Islet of Langerhans (tissue), 1 donor: Measurements from ENCODE around the gene ATG16L2.

ENCODE experiments used
- FAIRE-seq: peaks from one replicate; lab custom pipeline; 2011; peaks lifted over from hg19 to GRCh38; lab: Jason Lieb, UNC

The ATG16L2 gene

DNA sequence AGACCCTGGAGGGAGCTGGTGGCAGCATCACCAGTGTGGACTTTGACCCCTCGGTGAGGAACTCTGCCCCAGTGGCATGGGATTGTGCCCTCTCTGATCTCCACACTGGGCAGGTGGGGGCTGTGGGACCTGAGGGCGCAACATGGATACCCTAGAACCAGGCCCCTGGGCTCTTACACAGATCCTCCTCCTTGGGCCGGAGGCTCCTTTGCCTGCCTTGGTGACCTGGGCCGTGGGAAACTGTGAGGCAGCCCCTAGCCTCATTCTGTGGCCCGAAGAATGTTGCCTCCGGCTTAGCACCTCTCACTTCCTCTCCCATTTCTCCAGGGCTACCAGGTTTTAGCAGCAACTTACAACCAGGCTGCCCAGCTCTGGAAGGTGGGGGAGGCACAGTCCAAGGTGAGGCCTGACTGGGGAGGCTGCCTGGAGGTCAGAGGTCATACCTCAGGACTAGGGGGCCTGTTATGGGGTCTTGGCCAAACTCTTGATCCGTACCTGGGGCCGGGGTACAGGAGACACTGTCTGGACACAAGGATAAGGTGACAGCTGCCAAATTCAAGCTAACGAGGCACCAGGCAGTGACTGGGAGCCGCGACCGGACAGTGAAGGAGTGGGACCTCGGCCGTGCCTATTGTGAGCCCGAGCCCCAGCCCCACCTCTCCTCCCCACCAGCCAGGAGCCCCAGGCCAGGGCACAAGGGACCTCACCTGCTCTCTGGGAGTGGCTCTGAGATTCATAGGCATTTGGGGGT is 12.2 kb downstream of the ATG16L2 start:
- no peak for FAIRE-seq

DNA sequence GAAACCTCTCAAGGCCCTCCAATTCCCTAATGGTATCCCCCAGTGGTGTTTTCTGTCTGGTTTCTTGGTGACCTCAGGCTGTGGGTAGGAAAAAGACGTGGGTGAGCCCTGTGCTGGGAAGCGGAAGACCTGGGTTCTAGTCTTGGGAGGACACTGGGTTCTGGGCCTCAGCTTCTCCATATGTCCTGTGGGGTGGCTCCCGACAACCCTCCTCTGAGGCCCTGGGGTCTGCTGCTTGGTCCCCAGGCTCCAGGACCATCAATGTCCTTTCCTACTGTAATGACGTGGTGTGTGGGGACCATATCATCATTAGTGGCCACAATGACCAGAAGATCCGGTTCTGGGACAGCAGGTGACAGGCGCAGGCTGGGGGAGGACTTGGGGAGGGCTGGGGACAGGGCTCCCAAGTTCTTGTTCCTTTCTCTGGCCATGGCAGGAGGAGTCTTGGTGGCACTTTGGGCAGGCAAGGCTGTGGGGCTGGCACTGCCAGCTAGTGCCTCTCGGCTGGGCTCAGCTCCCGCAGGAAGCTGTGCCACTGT is 12.8 kb downstream of the ATG16L2 start:
- FAIRE-seq: no peak

DNA sequence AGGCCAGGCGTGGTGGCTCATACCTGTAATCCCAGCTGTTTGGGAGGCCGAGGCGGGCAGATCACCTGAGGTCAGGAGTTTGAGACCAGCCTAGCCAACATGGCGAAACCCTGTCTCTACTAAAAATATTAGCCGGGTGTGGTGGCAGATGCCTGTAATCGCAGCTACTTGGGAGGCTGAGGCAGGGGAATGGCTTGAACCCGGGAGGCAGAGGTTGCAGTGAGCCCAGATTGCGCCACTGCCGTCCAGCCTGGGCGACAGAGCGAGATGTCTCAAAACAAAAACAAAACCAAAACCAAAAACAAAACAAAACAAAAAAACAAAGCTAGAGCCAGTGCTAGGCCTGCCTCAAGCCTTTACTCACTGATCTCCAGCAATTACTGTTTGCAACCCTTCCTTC is 13.4 kb downstream of the ATG16L2 start:
- FAIRE-seq: peak; percentile 17

DNA sequence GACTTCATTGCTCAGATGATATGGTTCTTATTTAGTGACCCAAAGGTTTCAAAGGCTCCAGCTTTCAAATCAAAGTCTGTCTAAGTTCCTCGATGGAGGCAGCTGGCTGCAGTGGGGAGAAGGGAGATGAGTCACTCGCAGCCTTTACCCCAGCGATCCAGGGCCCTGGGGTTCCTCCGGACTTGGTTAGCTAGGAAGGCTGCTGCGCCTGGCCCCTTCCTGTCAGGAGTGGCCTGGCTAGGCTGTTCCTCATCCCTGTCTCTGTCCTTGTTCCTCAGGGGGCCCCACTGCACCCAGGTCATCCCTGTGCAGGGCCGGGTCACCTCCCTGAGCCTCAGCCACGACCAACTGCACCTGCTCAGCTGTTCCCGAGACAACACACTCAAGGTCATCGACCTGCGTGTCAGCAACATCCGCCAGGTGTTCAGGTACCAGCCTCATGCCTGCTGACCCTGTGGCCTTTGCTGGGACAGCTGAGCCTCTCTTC is 13.9 kb downstream of the ATG16L2 start:
- no peak for FAIRE-seq

DNA sequence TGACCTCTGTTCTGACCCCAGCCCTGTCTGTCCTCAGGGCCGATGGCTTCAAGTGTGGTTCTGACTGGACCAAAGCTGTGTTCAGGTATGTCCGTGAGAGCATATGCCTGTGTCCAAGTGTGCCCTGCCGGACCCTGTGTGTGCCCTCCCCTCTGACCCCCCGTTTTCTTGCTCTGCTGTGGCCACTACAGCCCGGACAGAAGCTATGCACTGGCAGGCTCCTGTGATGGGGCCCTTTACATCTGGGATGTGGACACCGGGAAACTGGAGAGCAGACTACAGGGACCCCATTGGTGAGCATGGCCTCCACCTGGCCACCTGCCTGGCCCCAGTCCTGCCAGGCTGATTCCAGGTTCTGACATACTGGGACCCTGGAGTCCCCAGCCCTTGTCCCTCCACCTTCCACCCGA is 14.5 kb downstream of the ATG16L2 start:
- no peak for FAIRE-seq

DNA sequence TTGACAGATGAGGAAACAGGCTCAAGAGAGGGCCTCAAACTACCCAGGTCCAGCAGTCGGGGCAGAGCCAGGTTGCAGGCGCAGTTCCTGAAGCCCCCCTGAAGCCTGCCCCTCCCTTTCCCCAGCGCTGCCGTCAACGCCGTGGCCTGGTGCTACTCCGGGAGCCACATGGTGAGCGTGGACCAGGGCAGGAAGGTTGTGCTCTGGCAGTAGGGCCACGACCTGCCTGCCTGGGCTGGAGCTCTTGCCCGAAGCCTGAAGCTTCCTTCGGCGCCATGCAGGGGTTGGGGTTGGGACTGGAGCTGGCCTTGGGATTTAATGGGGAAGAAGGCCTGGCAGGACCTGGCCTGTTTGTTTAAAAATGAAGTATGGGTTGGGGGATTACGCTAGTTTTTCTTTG is 15.0 kb downstream of the ATG16L2 start:
- FAIRE-seq: no peak

DNA sequence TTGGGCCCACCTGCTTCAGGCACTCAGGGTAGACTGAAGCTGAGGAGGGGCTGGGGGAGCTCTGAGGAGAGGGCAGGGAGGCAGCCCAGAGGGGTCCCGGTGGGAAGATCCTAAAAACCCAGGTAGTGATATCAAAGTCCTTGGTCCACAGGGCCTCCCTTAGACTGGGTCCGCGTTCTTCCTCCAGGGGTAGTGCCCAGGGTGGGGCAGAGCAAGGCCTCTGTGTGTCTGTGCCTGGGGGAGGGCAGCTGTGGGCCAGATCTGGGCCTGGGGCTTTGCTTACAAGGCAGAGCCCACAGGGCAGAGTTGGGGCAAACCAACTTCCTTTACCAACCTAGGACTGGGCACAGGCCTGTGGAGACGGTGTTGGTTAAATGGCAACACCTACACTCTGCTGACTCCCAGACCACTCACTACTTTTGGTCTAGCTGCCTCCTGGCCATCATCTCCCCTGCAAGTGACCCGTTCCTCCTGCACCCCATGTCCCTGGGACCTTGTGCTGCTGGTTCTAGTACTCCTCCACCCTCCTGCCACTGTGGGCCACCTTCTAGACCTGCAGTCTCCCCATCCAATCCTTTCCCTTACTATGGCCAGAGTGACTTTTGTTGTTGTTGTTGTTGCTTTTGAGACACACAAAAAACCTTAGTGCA is 15.8 kb downstream of the ATG16L2 start:
- no peak for FAIRE-seq

DNA sequence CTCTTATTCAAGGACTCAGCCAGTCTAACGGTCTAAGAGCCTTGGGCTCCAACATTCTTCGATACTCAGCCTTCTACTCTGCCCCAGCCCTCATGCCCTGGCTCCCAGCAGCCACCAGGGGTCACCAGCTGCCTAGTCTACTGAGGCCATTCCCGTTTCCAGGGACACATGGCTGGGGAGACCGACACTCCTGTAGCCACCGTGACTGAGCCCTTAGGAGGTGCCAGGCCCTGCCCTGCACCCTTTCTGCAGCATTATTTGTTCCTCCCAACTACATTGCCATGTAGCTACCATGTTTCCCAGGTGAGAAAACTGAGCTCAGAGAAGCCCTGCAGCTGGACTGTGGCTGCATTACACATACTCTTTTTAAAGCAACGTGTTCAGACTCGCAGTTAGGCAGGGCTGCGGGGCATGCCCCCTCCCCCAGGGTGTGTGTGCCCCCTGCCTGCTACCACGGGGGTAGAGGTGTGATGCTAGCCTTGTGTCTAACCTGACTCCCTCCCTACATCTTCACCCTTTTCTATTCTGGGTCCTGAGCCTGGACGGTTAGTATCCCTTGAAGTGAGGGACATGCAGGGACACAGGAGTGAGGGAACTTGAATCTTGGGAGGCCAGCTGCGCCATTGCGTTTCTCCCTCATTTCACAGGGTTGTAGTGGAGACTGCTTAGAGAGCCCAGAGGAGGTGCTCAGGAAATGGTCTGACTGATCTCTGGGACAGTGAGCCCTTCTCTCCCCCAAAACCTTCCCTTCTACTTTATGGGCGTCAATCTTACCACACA is 17.5 kb downstream of the ATG16L2 start:
- no peak for FAIRE-seq

DNA sequence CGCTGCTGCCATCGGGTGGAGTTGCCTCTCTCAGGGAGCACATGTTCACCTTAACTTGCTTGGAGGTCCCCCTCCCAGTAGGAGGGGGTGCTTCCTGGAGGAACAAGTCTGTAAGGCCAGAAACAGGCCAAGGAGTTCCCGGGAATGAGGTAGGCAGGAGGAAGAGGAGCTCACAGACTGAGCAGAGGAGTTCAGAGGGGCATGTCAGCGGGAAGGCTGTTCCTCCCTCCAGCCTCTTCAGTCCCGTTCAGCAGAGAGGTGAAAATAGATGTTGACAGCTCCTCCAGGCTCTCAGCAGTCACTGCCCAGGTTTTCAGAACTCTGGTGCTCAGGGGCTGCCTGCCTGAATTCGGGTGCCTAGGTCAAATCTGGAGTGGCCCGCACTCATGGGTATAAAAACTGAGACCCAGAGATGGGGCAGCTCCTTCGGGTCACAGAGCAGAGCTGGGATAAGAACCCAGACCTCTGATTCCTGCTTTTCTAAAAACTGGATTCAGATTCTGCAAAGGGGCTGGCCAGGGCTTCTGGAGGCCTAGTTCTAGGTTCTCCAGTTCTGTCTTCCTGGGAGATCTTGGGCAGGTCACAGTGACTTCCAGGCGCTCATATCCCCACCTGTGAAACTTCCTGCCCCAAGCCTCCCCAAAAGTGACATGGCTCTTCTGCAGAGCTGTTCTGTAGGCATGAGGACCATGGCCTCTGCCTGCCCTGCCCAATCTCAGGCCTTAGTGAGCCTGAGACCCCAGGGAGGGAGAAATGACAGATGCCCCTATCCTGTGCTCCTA is 18.3 kb downstream of the ATG16L2 start:
- FAIRE-seq: no peak

DNA sequence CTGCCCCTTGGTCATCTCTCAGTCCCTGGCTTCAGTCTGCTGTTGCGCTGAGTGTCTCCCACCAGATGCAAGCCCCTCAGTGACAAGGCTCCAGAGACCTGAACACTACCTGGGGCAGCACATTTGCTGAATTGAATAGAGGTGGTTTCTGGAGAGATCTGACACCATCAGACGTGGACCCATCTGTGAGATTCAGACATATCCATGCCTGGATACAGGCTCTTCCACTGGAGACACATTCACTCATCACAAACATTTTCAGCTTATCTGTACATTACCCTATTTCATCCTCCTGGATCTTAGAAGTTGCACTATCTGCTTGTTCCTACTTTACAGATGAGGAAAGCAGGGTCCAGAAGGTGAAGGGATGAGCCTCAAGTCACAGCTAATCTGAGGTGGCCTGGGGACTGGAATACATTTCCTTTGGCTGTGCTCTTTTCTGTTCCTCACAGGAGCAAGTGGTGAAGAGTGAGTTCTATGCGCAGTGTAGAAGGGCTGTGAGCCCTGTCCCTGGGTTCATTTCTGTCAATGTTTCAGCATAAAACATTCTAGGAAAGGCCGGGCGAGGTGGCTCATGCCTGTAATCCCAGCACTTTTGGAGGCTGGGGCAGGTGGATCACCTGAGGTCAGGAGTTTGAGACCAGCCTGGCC is 19.0 kb downstream of the ATG16L2 start:
- no peak for FAIRE-seq

DNA sequence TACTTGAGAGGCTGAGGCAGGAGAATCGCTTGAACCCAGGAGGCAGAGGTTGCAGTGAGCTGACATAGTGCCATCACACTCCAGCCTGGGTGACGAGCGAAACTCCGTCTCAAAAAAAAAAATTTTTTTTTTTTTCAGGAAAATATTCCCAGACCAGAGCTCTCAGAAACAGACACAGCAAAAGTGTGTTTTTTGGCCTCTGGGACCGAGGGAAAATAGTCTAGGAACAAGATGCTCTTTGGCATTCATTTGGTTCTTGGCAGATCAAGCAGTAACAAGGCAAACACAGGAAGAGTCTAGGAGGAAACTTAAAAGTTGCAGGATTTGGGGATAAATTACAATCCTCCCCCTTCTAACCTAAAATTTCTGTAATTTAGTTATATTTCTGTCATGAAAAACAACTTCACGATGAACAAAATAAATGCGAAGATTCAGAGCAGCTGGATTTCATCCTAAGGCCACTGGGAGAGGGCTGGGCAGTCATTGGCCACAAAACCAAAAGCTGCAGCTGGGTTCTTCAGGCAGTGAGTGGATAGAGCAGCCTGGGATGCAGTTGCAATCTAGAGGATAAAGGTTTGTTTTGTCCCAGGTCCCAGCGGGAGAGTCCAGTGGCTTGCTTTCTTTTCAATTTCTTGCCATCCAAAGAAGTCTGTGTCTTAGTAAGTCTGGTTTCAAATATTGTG is 19.7 kb downstream of the ATG16L2 start:
- no peak for FAIRE-seq

DNA sequence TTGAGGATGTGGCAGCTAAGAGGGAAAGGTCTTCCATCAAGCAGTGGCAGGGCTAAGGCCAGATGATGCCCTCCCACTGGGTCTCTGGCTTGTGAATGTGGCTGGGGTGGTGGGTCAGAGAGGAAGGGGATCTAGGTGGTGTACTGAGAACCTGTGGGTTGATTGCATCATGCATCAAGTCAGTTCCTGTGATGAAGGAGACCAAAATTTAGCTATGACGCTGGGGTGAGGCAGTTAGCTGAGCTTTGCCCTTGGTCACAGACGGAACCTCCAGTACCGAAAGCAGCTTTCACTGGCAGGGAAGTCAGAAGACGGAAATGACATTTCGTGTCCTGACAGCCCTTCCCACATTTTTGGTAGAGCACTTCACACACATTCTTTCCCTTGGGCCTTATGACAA is 20.7 kb downstream of the ATG16L2 start:
- FAIRE-seq: no peak

DNA sequence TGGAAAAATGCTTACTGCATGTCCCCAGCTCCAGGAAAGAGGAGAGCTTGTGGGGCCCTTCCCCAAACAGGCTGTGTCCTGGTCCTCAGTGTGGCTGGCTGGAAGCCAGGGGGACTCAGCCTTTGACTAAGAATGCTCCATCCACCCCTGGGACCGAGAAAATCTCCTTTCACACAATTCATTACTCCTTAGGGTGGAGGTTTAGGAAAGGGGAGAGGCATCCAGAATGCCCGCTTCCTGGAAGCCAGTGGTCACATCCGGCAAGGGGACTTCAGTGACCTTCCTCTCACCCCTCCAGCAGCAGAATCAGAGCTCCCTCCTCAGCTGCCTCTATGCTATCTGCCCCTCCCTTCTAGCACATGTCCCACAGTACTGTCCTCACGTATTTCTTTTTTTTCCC is 21.9 kb downstream of the ATG16L2 start:
- no peak for FAIRE-seq

DNA sequence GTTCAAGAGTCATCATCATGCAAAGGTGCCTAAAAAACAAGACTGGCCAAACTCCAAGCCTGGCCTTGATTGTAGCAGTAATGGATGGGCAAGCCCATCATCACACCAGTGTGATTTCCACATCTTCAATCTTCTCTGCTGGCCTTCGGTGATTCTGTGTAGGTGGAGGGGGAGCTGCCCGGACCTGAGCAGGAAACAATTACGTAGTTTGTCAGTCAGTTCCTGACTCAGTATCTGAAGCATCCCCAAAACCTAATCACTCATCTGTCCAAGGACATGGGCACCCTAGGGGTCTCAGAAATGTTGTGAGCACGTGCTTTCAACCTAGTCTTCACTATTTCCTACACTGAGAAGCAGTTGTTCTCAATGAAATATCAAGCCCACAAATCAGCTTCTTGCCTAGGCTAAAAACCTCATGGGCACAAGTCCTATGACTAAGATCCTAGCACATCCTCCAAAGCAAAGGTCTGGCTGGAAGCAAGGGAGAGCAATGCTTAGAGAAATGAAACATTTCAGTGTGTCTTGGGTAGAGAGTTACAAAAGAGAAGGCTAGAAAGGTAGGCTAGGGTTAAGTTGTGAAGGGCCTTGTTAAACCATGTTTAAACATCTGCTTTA is 24.6 kb downstream of the ATG16L2 start:
- no peak for FAIRE-seq

DNA sequence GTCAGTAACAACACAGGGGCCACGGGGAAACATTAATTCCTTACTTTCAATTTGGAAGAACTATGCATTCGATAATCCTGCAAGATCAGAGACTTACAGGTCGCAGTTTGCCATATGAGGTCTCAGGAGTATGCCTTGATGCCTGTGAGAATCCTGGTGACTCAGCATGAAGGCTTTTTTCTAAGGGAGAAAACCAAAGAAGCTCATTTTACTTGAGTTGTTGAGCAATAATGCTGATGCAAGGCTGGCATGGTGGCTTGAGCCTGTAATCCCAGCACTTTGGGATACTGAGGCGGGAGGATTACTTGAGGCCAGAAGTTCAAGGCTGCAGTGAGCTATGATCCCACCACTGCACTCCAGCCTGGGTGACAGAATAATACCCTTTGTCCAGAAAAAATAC is 26.6 kb downstream of the ATG16L2 start:
- FAIRE-seq: no peak

DNA sequence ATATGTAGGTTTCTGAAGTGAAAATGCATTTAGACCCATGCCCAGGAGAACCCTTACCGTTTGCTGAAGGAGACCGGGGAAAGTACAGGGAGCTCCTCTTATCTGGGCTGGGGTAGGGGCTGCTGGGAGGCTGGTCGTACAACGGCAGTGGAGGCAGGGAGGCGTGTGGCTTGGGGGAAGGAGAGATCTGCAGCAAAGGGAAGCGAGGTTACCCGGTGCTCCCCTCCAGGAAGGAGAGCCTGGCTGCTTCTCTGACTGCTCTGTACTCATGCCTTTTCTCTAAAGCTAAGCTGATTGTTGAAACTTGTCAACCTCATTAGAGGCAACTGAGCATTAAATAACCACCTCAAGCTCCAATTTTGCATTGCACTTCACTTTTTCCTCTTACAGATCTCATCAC is 27.2 kb downstream of the ATG16L2 start:
- FAIRE-seq: no peak

DNA sequence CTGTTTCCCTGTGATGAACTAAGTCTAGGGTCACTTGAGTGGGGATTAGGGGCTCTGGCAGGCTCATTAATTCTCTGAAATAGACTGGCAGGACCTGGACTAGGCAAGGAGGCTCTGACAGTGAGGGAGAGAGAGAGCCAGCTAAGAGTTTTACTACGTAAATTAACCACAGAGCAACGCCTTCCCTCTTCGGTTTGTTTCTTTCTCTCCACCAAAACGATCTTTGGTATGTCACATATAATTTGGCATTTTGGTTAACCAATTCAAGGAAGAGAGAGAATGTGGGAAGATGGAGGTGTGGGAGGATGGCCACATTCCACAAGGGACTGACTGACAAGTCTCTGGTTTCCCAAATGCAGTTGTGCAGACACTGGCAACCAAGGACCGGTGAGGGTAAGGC is 27.9 kb downstream of the ATG16L2 start:
- no peak for FAIRE-seq

DNA sequence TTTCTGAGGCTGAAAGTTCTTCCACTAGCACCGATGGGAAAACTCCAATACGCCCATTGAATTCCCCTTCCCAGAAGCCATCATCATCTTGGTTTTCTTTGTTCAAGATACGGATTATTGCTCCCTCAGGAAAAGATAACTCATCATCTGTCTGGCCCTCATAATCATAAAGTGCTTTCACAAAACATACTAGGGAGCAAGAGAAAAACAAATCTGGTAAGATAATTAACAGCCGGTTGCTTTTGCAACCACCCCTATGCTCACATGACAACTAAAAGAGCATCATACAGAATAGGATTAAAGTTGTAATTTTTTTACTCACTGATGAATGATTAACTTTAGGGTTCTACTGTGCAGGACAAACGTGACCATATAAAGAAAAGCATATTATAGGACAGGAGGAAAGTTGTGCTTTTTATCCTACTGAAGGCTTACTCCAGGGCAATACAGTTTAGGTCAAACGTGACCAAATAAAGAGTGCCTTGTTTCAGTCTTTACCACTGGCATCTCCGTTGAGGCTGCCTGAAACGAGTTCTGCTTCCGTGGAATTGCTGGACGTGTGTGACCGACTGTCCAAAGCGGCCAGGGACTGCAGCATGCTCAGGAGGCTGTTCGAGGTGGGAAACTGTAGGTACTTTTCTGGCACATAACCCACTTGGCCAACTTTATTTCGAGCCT is 28.6 kb downstream of the ATG16L2 start:
- FAIRE-seq: no peak

DNA sequence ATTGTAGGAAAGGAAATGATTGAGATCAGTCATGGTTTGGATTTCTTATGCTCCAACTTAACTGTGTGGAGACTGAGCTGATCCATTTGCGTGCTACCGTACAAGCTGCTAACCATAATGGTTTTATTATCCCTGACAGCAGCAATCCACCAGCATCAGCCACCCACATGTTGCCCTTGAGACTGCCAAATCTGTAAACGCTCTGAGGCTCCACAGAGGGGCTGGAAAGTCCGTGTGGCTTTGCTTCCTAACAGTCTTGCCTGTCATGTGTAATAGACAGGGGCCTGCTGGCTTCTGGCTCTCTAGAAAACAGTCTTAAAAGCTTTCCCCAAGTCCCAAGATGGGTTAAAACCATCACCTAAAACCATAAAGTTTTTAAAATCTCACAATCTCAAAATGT is 30.1 kb downstream of the ATG16L2 start:
- FAIRE-seq: no peak
